GM18502 (cell line): ENCODE data around the gene ZPR1.
"Not testable (repeated sequence)": the region's sequence is repeated elsewhere in the genome, so short reads cannot be mapped to it uniquely, and the experiment has no call there.

ENCODE experiments used
- ATAC-seq: cut with Tn5 transposase; IDR thresholded peaks from one replicate; pipeline ENCODE4 v1.9.1; 2021; ENCODE audit warnings: mild to moderate bottlenecking; ENCODE audit not compliant: unreplicated experiment, poor library complexity

The ZPR1 gene

DNA sequence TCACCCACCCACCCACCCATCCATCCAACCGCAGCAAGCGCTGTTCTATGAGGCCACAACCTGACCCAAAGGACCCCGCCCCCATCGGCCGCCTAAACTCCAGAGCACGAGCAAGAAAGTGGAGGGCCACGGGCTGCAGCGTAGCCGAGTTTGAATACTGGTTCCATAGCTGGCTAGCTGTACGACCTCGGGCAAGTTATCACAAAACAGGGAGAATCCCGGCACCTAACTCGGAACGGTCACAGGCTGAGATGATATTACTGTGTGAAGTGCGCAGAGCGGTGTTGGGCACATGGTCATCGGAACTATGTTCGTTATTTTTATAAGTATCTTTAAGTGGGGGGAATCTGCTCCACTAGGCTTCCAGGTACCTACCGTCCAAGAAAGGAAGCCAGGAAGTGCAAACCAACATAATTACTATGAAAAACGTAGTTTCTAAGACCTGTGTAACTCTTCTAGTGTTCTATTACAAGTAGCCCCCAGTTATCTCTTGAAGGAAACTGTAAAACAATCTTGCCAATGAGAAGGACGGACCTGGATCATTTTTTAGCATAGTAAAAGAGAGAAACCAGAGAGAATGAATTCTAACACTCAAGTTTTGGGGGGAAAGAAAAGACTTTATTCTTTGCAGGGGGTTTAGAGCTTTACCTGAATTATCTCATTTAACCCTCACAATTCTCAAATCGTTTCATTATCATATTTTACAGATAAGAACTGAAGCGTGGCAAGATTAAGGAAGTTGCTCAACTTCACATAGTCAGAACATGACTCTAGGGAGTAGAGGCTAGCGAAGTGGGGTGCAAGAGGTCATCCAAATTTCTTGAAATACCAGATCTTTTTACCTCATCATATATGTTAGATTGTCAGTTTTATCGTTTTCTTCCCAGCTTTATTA is 14.4 kb downstream of the ZPR1 start:
- peak; percentile 40 for ATAC-seq

DNA sequence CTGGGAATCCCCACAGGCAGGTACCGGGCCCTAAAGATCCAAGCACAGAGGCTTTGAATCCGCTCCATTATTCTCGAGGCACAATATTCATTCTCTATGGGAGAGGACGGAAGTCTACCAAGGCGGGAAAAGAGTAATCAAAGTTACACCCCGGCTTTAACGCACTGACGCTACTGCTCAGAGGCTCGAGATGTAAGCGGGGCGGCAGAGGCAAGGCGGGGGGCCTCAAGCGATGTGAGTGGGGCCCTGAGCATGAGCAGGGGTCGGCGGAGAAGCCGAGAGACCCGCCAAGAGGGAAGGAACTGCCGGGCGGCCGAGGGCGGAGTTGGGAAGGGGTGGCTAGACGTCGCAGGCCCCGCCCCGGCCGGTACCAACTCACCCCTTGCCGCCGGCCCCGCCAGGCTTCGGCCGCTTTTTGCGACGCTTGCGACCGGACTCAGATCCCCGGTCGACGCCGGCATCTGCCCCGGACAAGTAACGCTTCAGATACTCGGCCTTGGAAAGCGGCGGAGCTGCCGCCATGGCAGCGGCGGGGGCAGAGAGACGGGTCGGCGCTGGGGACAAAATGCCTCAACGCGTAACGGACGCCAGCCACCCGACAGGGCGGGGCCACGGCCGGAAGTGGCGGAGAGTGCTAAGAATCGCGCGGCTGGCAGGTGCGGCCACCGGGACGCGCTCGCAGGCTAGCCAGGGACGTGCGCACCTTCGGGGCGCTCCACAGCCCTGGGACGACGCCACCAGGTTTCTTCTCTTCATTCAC is 15.2 kb downstream of the ZPR1 start, which contains the start of gene BUD13:
Gene BUD13, minus strand, starts transcription at position 545 of the 760 bp plus-strand sequence. Its CDS starts 23 bp downstream, at position 522.
- peak; percentile 87 for ATAC-seq

DNA sequence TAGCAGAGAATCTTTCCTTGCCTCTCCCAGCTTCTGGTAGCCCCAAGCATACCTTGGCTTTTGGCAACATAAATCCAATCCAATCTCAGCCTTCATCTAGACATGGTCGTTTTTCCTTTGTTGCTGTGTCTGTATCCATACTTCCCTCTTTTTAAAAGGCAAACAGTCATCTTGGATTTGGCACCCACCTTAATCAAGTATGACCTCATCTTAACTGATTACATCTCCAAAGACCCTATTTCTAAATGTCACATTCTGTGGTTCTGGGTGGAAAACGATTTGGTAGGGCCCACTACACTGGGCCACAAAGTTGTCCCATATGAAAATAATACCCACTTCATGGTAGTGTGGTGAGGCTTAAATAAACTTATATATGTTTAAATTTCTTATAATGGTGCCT is 15.9 kb downstream of the ZPR1 start:
- ATAC-seq: no peak

DNA sequence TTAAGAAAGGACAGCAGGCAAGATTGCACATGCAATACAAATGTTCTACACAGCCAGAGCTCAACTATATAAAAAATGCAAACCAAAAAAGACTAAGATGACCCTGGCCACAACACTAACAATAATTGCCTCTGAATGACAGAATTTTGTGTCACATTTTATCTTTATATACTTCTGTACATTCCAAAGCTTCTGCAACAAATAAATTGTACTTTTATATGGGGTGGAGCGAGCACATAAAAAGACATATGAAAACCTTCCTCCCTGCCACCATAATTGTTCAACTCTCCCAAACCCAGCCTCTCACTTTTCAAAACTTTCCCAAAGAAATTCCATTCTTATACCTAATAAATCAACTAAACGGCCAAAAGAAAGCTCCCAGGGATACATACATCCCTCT is 25.7 kb downstream of the ZPR1 start:
- ATAC-seq: no peak

DNA sequence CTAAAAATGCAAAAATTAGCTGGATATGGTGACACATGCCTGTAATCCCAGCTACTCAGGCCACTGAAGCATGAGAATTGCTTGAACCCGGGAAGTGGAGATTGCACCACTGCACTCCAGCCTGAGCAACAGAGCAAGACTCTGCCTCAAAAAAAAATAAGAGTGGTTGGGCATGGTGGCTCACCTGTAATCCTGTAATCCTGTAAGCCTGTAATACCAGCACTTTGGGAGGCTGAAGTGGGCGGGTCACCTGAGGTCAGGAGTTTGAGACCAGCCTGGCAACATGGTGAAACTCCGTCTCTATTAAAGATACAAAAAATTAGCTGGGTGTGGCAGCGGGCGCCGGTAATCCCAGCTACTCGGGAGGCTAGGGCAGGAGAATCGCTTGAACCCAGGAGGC is 31.8 kb downstream of the ZPR1 start:
- not testable (repeated sequence) for ATAC-seq

DNA sequence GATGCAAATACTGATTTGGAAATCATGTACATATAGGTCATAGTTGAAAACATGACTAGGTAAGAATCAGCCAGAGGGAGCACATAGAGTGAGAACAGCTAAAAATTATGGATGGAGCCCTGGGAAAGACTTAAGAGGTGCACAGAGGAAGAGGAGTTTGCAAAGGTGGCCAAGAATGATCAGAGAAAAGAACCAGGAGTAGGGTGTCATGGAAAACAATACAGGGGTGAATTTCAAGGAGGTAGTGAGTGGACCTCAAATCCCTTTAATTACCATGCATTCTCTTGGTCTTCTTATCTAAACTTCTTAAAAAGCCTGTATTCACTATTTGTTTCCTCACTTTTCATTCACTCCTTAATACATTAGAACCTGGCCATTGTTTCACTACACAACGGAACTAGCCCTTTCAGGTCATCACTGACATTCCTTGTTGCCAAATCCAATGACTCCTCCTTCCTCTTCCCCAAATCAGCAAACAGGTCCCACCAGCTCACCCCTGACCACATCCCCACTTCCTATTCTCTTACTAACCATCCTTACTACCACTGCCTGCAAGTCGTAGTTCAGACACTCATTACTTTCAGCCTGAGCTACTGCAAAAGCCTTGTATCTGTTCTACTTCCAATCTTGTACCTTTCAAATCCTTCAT is 37.6 kb downstream of the ZPR1 start:
- ATAC-seq: no peak

DNA sequence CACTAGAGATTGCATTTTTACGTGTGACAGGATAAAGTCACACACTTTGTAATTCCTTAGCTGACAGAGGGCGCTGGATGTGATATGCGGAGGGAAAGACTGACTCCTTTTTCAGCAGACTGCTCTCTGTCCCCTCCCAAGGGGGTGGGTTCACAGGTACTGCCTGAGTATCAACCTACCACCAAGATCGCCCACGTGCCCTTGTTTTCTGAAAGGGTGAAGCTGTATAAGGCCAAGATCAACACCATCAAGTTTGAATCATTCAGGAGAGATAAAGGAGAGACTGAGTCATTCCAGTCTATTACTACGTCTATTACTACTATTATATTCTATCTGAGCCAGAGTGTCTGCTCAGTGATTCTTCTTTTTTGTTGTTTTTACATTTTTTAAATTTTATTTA is 45.7 kb downstream of the ZPR1 start:
- no peak for ATAC-seq

DNA sequence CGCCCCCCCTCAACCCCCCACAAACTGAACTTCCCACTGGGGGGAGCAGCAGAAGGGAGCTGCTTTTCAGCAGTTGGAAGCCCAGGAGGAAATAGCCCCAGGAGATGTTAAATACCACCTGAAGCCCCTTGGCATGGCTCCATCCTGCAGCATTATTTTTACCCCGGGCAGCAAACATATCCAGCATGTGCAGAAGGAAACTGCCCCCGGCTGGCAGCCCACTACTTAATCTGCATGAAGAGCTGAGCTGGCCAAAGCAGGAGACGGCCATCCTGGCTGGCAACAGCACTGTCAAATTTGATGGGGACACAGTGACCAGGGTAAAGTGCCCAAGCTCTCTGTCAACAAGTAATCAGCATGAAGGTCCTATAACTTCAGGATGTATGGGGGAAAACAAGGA is 47.1 kb downstream of the ZPR1 start:
- no peak for ATAC-seq

DNA sequence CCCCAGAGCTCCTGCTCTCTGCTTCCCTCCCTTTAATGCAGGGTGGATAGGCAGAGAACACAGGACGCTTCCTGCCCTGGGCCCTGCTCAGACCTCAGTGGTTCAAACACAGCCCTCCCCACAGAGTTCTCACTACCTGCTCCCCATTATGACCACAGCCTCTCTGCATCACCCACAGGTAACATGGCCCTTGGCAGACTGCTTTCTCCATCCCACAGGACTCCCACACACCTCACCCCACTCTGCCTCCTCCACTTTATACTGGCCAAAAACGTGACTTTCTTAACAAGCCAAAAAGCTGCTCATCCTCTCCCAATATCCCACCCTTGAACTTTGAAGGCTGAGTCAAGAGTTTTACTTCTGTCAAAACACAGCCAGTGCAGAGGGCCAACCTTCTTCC is 48.8 kb downstream of the ZPR1 start:
- no peak for ATAC-seq

DNA sequence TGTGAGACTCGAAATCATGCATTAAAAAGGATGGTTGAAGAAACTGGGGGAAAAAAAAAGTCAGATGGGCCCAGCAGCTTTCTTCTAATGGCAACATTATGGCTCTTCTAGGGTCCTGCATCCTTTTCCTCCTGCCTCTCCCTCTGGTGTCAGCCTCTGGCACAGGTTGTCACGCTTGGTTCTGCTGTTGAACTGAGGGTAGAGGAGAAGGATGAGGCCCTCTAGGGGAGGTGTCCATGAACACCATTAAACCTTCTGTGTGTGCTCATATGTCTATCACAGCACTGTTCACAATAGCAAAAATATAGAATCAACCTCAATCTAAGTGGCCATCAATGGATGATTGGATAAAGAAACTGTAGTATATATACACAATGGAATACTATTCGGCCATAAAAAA is 51.1 kb downstream of the ZPR1 start:
- ATAC-seq: no peak

DNA sequence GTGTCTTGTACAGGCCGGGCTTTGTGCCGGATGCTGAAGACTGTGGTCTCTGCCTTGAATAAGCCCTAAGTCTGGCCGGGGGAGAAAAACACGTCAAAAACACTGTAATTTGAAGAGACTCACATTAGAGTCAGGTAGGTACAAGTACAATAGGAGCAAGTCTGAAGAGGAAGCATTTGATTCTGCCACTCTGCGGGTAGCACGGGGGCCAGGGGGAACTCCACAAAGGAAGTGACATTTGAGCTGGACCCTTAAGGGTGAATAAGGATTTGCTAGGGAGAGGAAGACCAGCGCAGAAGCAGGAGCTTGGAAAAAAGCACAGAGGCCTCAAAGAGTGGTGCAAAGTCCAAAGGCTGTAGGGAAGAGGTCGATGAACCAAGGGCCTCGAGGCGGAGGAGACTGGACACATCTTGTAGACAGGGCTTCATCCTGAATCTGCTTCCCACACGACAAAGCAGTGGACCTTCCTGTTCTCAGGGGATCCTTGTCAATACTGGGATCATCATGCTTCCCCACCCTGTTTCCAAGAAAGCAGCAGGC is 53.8 kb downstream of the ZPR1 start:
- no peak for ATAC-seq

DNA sequence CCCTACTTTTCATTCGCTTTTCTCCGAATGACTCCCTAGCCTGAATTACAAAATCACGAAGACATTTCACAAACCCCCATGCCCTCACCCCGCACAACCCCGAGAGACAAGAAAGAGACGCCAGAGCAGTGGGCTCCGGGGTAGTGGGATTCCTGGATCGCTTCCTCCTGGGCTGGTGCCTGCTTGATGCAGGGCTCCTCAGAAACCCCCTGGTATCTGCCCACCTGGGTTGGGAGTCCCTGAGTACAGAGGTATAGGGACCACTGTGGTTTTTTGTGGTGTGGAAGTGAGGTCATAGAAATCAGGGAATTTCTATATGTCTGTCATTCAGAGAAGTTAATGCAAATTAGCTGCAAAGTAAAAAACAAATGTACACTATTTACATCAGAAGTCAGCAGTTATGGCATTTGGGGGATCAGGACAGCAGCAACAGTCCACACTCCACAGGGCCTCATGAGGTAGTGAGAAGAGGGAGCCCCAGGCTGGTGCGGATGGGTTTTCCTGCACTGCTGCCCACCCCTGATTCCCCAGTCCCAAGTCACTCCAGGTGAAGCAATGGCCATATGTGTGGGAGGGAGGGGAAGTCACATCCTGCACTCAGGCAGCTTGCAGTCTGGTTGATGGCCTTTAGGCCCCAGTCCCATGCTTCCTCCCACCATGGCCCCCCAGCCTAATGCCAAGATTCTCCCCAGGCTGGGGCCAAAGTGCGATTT is 54.6 kb downstream of the ZPR1 start:
- ATAC-seq: peak; percentile 41

DNA sequence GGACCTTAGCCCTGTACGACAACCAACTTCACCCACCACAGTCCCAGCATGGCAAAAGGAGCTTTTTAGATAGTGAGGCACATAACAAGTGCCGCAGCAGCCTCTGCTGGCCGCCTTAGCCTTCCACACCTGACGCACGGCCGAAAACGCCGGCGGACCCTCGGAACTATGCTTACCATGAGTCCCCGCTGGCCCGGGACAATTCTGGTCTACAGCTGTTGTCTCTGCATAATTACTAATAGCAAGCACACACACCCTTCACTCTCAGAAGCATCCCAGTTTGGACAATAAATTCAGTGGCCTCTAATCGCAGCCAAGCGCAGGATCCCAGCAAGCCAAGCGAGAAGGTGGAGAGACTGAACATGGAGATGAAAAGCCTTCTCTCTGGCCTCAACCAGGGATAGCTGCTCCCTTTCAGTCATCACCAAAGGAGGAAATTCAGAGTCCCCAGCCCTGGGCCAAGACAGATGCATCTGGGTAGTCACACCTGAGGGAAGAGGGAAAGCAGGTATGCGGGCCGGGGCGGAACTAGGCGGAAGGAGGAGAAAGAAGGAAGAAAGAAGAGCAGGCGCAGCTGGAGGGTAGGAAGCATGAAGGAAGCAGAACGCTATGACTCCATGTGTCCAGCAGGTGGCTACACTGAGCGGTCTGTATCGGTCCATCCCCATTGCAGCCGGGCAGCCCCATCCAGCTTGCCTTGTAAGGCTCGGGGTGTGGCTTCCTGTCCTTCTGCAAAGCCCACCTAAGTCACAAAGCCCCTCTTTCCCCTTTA is 55.4 kb downstream of the ZPR1 start:
- peak; percentile 85 for ATAC-seq

DNA sequence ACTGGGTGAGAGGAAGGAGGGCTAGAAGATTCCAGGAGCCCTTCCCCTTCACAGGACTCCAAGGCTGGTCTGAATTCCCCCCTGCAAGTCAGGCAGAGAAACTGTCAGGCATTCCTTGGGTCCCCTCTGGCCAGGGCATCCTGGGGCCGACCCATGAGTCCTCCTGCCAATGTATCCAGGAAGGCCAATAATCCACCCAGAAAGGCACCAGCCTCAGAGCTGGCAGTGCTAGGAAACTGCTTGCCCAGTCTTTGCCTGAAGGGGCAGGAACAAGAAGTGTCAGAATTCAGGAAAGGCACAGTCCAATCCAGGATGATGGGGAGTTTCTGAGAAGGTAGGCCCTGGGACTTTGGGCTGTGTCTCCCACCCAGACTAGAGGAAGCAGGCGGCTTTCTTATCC is 56.0 kb downstream of the ZPR1 start:
- no peak for ATAC-seq

DNA sequence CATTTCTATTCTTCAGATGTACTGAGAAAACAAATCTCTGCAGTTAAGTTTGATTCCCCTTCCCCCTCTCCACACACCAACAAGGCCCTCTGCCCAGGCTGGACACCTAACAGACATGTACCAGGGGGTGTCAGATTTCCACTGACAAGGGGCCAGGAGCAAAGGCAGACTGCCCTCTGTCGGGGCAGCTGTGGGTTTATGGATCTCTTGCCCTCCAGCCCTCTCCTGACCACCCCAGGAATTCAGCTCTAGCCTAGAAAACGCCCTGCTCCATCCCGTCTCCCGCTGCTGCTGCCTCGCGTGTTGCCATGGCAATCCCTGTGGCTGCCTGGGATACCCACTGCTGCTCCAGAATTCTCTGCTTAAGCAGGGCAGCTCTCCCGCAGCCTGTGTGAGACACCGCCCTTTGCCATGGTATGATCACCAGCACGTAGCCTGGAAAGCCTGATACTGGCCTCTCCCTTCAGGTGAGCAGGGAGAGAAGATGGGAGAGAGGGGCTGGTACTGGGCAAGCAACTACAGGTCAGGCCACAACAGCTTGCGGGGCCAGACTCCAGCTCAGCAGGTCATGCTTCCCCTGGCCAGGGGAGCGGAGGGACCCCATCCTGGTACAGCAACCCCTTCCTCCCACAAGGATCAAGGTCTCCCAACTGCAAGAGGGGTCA is 56.6 kb downstream of the ZPR1 start:
- no peak for ATAC-seq

DNA sequence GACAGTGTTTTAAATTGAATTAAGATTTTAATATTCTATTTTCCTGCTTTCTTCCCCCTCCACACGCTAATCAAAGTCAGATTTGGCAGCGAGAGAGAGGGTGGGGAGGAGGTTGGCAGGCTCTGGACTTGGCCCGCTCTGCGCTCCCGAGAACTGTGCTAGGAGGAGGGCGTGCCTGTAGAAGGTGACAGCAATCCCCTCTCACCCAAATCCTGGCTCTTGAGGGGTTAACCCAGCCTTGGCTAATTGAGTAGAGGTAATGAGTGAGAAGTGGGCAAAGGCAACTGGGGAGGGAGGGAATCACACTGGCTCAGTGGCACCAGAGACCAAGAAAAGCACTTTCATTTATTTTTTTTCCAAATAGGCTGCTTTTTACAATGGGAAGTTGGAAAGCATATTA is 57.2 kb downstream of the ZPR1 start:
- no peak for ATAC-seq

DNA sequence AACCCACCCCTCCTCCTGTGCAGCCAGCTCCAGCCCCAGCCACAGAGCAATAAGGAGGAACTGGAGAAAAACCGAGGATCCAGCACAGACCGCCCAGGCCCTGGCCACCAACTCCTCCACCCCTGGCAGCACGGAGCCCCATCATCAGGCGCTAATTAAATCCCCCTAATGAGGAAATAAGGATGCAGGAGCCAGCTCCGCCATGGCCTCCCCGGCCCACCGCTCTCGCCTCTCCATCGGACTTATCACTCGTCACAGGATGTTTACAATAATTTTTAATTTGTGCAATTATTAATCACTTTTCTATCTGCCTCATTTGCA is 57.6 kb downstream of the ZPR1 start:
- ATAC-seq: no peak

DNA sequence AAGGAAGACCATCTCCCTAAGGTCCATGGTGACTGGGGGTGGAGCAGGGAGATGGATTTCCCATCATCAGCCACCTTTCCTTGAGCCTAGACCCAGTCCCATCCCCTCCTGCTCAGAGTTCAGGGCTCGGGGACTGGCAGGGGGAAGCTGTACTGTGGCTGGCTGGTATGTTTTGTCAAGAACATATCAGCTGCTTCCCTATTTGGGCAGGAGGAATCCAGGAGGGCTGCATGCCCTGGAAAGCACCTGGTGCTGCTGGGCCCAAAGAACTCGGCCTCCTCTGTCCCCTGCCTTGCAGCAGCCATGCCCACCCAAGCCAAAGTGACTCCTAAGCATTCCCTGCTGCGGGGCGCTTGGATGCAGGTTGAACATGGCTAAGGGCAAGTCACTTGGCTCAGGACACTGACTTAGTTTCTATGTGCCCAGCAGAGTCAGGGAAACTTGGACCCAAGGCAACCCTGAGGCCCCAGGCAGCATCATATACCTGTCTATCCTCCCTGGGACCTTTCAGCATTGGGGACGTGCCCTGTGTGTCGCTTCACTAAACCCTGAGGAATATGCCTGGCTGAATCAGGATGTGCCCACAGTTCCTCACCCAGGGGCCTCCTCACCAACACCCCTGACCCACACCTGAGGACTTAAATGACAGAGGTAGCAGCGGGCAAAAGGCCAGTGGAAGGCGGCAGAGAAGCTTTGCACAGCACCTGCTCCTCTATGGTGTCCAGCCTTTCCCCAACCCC is 58.2 kb downstream of the ZPR1 start:
- no peak for ATAC-seq
